Peyer's patch (tissue), 4 donors: ENCODE measurements around the gene SLC7A11. TPM values are rescaled to one million over a fixed set of nuclear protein-coding genes. Genes with fewer than 3 reads are reported as not detected.

Experiments used
- DNase-seq, 3 donors: peaks; one replicate each; pipeline ENCODE4 v3.0.0-alpha.2; 2017 to 2019
- H3K27ac ChIP-seq, 4 donors: fragments of 200-600 bp; sonication (generic); one replicate each; pipeline ENCODE4 v1.5.1; 2016 to 2019
- H3K27me3 ChIP-seq, 2 donors: fragments of 200-600 bp; sonication (generic); one replicate each; pipeline ENCODE4 v1.5.1; 2019
- H3K36me3 ChIP-seq, 3 donors: fragments of 200-600 bp; sonication (generic); one replicate each; pipeline ENCODE4 v1.5.1; 2016 to 2019
- H3K4me1 ChIP-seq, 4 donors: fragments of 200-600 bp; sonication (generic); one replicate each; pipeline ENCODE4 v1.5.1; 2016 to 2019
- H3K4me3 ChIP-seq, 4 donors: fragments of 200-600 bp; sonication (generic); 1 replicate in 3 of 4; 2 replicates in 1 of 4; pipeline ENCODE4 v1.5.1; 2016 to 2019; ENCODE audit warnings: mild to moderate bottlenecking in 1 of 4
- H3K9me3 ChIP-seq, 4 donors: fragments of 200-600 bp; sonication (generic); one replicate each; pipeline ENCODE4 v1.5.1; 2016 to 2019; ENCODE audit warnings: mild to moderate bottlenecking in 1 of 4
- CTCF ChIP-seq, 6 experiments: fragments of 450-650 bp in 4 of 6; fragments of 200-600 bp in 2 of 6; sonication (generic) in 1 of 6; IDR thresholded peaks; one replicate each; pipeline ENCODE4 v1.5.1; 2017 to 2019; ENCODE audit warnings: antibody characterized with exemption in 6 of 6, mild to moderate bottlenecking in 3 of 6, moderate library complexity in 1 of 6
- POLR2A ChIP-seq, 2 donors: fragments of 450-650 bp; IDR thresholded peaks; one replicate each; pipeline ENCODE4 v1.5.1; 2017; ENCODE audit warnings: antibody characterized with exemption in 2 of 2, mild to moderate bottlenecking in 2 of 2, moderate library complexity in 2 of 2
- total RNA-seq, 4 donors: library from RNA; depleted of rRNA; stranded (reverse); fragments of >200 nt; gene quantifications; one replicate each; pipeline ENCODE4 v1.1.0, GENCODE V29; 2016

The SLC7A11 gene
- total RNA-seq, 4 donors from 2014 or later: under 0.01 to 0.88 (median 0.64) TPM

GRCh38 chr4:138255917-138256597 is 13.9 kb upstream of the SLC7A11 start:
- no peak for DNase-seq
- H3K9me3 ChIP-seq: no peaks in the 10 kb centered on the region
- H3K36me3 ChIP-seq: no peaks in the 10 kb centered on the region
- no peak overlapping the region for H3K27ac ChIP-seq
- no peaks in the 10 kb centered on the region for H3K27me3 ChIP-seq
- TF ChIP-seq POLR2A (IDR thresholded peaks at IDR 0.05) (no peak), CTCF (IDR thresholded peaks at IDR 0.05) (no peak)
- H3K4me3 ChIP-seq: no peak overlapping the region
- no peaks in the 10 kb centered on the region for H3K4me1 ChIP-seq

- no peaks in the 10 kb centered on the region for H3K9me3 ChIP-seq
- no peaks in the 10 kb centered on the region for H3K36me3 ChIP-seq
- no peak overlapping the region for H3K27ac ChIP-seq
- H3K4me3 ChIP-seq: no peak overlapping the region
- DNase-seq: no peak
- no peaks in the 10 kb centered on the region for H3K4me1 ChIP-seq
- no peak for TF ChIP-seq CTCF (IDR thresholded peaks at IDR 0.05)
- no peaks in the 10 kb centered on the region for H3K27me3 ChIP-seq
Observed at GRCh38 chr4:138252551-138252950, 10.4 kb upstream of the SLC7A11 start.

- Histone ChIP-seq H3K9me3 (no peaks in the 10 kb centered on the region), H3K27me3 (no peaks in the 10 kb centered on the region), H3K36me3 (no peaks in the 10 kb centered on the region), H3K27ac (no peak overlapping the region), H3K4me3 (no peak overlapping the region), H3K4me1 (no peaks in the 10 kb centered on the region)
- DNase-seq: no peak
- TF ChIP-seq CTCF (IDR thresholded peaks at IDR 0.05) (no peak), POLR2A (IDR thresholded peaks at IDR 0.05) (no peak)
Observed at GRCh38 chr4:138251938-138252337, 9.8 kb upstream of the SLC7A11 start.

GRCh38 chr4:138249132-138249531 is 7.0 kb upstream of the SLC7A11 start:
- H3K9me3 ChIP-seq: no peaks in the 10 kb centered on the region
- no peak for TF ChIP-seq POLR2A (IDR thresholded peaks at IDR 0.05)
- no peaks in the 10 kb centered on the region for H3K4me1 ChIP-seq
- H3K36me3 ChIP-seq: no peaks in the 10 kb centered on the region
- H3K27me3 ChIP-seq: no peaks in the 10 kb centered on the region
- no peak overlapping the region for H3K27ac ChIP-seq
- no peak for DNase-seq
- no peak overlapping the region for H3K4me3 ChIP-seq

GRCh38 chr4:138248058-138248457 is 5.9 kb upstream of the SLC7A11 start:
- Histone ChIP-seq H3K27ac (no peak overlapping the region), H3K36me3 (no peaks in the 10 kb centered on the region), H3K9me3 (no peaks in the 10 kb centered on the region), H3K4me1 (no peaks in the 10 kb centered on the region), H3K27me3 (no peaks in the 10 kb centered on the region), H3K4me3 (no peak overlapping the region)
- no peak for DNase-seq
- TF ChIP-seq CTCF (IDR thresholded peaks at IDR 0.05): no peak
- TF ChIP-seq POLR2A (IDR thresholded peaks at IDR 0.05): no peak

GRCh38 chr4:138247643-138248042 is 5.5 kb upstream of the SLC7A11 start:
- no peaks in the 10 kb centered on the region for H3K36me3 ChIP-seq
- TF ChIP-seq CTCF (IDR thresholded peaks at IDR 0.05) (no peak), POLR2A (IDR thresholded peaks at IDR 0.05) (no peak)

More at GRCh38 chr4:138247643-138248042, 5.5 kb upstream of the SLC7A11 start:
- no peaks in the 10 kb centered on the region for H3K4me1 ChIP-seq
- H3K27me3 ChIP-seq: no peaks in the 10 kb centered on the region
- DNase-seq: no peak
- no peaks in the 10 kb centered on the region for H3K9me3 ChIP-seq
- no peak overlapping the region for H3K4me3 ChIP-seq
- H3K27ac ChIP-seq: no peak overlapping the region
